Erythroblast (primary cell): ENCODE data around the gene NTRK2.

Experiments
- GATA1 ChIP-seq: IDR thresholded peaks from 2 replicates; pipeline ENCODE4 v1.6.1; 2011; ENCODE audit warnings: low read depth, mild to moderate bottlenecking, control low read depth, low read length, moderate library complexity
- POLR2A ChIP-seq: IDR thresholded peaks from 2 replicates; pipeline ENCODE4 v1.6.1; 2011; ENCODE audit warnings: mild to moderate bottlenecking, low read length

DNA sequence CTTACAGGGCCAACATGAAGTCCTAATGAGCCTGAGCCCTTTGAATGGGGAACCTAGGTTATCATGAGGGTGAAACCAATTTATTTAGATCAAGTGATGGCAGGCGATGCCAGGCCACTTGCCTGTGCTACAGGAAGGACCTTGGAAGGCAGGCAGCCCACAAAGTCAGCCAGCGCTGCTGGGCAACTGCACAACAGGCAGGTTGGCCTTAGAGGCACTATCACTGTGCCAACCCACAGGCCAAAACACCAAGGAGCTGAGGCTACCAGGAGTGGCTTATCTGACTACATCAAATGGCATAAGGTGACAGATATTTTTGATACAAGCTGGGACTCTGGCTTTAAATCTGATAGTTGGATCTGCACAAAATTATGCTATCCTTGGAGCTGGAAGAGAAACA lies 319.1 kb downstream of the NTRK2 start:
- no peak for TF ChIP-seq POLR2A
- TF ChIP-seq GATA1: no peak
